ENCODE measurements around the gene PPIL6.

DNA sequence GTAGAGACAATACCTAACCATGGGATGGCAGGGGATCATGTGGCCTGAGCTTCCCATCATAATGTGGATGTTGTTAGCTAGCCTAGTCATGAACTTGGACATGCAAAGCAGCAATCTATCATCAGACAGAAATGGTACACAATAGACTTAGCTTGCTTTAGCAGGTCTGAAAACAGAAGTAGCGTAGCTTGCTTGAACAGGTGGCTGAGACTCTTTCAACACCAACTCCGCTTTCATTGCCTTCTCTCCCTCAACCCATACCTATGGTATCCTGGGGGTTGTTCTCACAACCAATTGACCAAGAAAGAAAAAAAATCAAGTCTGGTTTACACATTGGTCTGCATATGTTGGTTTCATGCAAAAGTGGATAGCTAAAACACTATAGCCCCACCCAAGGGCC is 81.2 kb downstream of the PPIL6 start:
- TF ChIP-seq, protein P1, sequence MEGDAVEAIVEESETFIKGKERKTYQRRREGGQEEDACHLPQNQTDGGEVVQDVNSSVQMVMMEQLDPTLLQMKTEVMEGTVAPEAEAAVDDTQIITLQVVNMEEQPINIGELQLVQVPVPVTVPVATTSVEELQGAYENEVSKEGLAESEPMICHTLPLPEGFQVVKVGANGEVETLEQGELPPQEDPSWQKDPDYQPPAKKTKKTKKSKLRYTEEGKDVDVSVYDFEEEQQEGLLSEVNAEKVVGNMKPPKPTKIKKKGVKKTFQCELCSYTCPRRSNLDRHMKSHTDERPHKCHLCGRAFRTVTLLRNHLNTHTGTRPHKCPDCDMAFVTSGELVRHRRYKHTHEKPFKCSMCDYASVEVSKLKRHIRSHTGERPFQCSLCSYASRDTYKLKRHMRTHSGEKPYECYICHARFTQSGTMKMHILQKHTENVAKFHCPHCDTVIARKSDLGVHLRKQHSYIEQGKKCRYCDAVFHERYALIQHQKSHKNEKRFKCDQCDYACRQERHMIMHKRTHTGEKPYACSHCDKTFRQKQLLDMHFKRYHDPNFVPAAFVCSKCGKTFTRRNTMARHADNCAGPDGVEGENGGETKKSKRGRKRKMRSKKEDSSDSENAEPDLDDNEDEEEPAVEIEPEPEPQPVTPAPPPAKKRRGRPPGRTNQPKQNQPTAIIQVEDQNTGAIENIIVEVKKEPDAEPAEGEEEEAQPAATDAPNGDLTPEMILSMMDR (IDR thresholded peaks at IDR 0.05): no peak
- TF ChIP-seq POLR2A (IDR thresholded peaks at IDR 0.05) (no peak), EP300 (IDR thresholded peaks at IDR 0.05) (no peak)

All from tibial nerve (tissue), 4 donors.